Caki2 (cell line): Measurements from ENCODE around the gene DCUN1D1. TPM values are rescaled to one million over a fixed set of nuclear protein-coding genes. Genes with fewer than 3 reads are reported as not detected.

Experiments used
- DNase-seq: peaks from one replicate; pipeline ENCODE4 v3.0.0-alpha.2; 2015; ENCODE audit warnings: low read depth
- in situ Hi-C: cut with HindIII; loops from 2 replicates; pipeline ENCODE4 v1.10.0; 2016; ENCODE audit warnings: low sequenced_read_pairs, low pct_unique_long_range_greater_than_20kb, mixed read lengths
- total RNA-seq: library from RNA; depleted of rRNA; stranded (reverse); fragments of >200 nt; shearing (Covaris generic); gene quantifications from 2 replicates; pipeline ENCODE4 v1.2.3, GENCODE V29; 2014; ENCODE audit warnings: low replicate concordance

The DCUN1D1 gene
- total RNA-seq, 1 experiment from 2014 or later: 8.2 TPM

GRCh38 chr3:182979103-182979673 lies 1.1 kb downstream of the DCUN1D1 start:
- DNase-seq: no peak

GRCh38 chr3:182978387-182978786 lies 2.0 kb downstream of the DCUN1D1 start:
- in situ Hi-C loops: no loop called here
- DNase-seq: no peak

More at GRCh38 chr3:182979103-182979673, 1.1 kb downstream of the DCUN1D1 start:
- in situ Hi-C loops: no loop called here

DNA sequence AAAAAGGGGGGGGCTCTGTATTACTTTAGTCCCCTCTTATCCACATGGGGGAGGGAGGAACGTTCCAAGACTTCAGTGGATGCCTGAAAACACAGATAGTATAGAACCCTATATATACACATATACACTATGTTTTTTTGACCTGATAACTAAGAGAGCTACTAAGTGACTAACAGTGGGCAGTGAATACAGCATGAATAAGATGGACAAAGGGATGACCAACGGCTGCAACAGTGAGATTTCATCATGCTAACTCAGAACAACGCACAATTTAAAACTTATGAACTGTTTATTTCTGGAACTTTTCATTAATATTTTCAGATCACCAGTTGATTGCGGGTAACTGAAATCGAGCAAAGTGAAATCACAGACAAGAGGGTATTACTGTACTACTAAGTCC lies 7.3 kb downstream of the DCUN1D1 start:
- in situ Hi-C loops: no loop called here
- no peak for DNase-seq

GRCh38 chr3:182972387-182972786 lies 8.0 kb downstream of the DCUN1D1 start:
- no peak for DNase-seq
- in situ Hi-C loops: no loop called here

DNA sequence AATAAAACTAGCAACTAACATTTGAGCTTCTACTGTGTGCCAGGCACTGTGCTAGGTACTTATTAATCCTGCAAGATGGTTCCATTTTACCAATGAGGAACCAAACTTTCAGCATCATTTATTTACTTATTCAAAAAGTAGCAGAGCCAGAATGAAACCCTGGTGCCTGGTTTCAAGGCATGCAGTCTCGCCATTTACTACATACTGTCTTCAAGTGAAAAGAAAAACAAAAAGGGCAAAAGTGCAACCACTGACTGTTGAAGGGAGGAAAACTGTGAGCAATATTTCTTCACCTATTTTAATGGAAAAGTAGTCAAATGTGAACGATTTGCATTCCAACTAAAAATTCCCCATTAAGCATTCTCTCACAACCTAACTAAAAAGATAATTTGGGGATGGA lies 8.7 kb downstream of the DCUN1D1 start:
- in situ Hi-C loops: no loop called here
- peak; percentile 81 for DNase-seq

DNA sequence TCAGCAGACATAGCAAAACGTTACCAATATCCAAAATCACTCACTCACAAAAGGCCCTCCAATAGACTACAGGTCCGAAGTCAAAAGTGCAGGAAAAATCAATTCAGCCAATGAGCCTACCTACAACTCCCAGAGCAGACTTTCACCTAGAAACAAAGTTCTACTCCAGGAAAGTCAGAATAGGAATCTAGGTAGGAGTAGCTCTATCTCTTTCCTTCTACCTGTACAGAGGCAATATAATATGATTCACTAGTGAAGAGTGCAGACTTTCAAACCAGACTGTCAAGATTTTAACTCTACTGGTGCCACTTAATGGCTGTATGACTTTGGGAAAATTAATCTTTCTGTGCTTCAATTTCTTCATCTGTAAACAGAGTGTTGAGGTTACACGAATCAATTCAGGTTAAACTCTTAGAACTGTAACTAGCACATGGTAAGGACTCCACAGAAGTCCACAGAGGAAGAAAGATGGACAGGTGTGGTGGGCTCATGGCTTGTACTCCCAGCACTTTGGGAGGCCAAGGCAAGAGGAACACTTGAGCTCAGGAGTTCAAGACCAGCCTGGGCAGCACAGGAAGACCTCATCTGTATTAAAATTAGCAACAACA lies 9.4 kb downstream of the DCUN1D1 start:
- in situ Hi-C loops: no loop called here

GRCh38 chr3:182969853-182970252 lies 10.5 kb downstream of the DCUN1D1 start:
- in situ Hi-C loops: no loop called here
- DNase-seq: no peak

More for the DNA sequence above, 9.4 kb downstream of the DCUN1D1 start:
- no peak for DNase-seq

DNA sequence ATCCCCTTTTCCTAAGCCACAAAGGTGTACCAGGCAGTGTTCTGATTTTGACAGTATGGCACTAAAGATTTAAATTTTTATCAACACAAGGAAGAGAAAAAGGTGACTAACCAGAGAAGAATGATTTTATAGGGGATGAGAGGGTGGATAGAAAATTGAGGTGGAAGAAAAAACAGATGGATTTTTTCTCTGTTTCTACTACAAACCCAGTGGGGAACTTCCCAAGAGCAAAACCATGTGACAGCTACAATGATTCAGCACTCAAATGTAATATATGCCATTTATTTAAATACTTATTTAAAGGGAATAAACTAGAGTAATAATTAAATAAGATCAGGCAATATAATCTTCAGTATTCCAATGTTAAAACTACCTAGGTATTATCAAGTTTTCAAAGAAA lies 11.1 kb downstream of the DCUN1D1 start:
- in situ Hi-C loops: no loop called here

GRCh38 chr3:182967218-182968204 lies 12.8 kb downstream of the DCUN1D1 start:
- no peak for DNase-seq
- in situ Hi-C loops: no loop called here

More for the DNA sequence above, 11.1 kb downstream of the DCUN1D1 start:
- peak; percentile 72 for DNase-seq

DNA sequence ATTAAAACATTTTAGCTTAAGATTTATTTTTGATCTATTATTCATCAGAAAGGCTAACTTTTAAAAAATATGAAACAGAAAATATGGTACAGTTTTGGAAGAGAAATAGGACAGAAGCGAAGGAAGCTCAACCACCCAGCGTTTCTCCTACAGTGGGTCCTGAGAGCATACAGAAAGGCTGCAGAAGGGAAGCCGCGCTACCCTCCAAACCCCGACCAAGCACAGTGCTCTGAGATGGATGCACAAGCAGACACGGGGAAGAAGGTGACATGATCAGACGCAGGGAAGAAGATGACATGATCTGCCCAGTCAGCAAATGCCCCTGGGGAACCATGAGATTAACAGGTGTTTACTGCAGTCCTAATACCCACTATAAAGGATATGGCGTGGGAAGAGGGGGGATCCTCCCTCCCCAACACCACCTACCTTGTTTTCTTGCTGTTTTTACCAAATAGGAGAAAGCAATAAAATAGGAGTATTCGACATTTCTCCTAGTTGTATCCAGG lies 14.4 kb downstream of the DCUN1D1 start:
- in situ Hi-C loops: no loop called here
- DNase-seq: no peak

GRCh38 chr3:182964179-182964578 lies 16.2 kb downstream of the DCUN1D1 start:
- no peak for DNase-seq
- in situ Hi-C loops: no loop called here

GRCh38 chr3:182962166-182962565 lies 18.2 kb downstream of the DCUN1D1 start:
- in situ Hi-C loops: no loop called here
- no peak for DNase-seq

- DNase-seq: peak; percentile 50
- in situ Hi-C loops: no loop called here
These were observed 20.6 kb downstream of the DCUN1D1 start for GRCh38 chr3:182959474-182960350.

DNA sequence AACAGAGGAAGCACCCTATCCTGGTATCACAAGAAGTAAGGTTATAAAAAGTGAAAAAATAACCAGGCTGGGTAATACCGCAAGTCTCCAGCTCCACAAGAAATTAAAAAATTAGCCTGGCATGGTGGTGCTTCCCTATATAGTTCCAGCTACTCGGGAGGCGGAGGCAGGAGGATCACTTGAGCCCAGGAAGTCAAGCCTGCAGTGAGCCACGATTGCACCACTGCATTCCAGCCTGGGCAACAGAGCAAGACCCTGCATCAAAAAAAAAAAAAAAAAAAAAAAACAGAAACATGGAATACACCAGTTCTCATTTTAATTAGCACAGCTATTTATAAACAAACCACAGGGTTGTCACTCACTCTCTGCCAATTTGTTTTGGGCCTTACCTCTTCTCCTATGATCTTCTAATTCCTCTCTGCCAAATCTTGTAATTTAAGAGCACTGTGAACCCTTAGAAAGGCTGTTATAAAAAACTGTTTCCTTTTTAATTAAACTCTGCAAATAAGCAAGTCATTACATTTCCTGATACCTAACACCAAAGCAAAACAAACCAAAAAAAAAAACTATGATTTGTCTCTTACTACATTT lies 22.6 kb downstream of the DCUN1D1 start:
- in situ Hi-C loops: no loop called here
- no peak for DNase-seq

DNA sequence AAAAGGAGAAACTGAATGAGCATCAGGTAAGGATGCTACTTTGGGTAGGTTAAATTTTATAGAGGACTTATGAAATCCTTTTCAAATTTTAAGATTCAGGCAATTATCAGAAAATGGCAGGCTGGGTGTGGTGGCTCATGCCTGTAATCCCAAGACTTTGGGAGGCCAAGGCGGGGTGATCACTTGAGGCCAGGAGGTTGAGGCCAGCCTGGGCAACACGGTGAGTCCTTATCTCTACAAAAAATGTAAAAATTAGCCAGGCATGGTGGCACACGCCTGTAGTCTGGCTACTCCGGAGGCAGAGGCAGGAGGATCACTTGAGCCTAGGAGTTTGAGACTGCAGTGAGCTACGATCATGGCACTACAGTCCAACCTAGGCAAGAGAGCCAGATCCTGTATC lies 23.1 kb downstream of the DCUN1D1 start:
- DNase-seq: no peak
- in situ Hi-C loops: no loop called here

- no peak for DNase-seq
- in situ Hi-C loops: no loop called here
These were observed 25.6 kb downstream of the DCUN1D1 start for GRCh38 chr3:182954553-182955235.

DNA sequence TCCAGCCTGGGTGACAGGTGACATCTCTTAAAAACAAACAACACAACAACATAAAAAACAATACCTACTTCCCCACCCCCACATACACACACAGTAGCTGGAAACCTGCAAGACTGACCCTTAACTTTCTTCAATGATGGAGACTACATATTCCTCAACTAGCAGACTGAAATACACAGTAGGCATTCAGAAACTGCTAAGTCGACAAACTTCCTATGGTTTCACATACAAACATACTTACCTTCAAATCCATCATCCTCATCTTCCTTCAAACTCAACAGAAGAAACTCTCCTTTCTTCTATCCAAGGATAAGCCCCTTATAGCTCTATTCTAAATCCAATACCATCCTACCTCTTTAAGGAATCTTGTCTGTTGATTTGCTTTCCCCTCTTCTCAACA lies 30.6 kb downstream of the DCUN1D1 start:
- no peak for DNase-seq
- in situ Hi-C loops: no loop called here
